ENCODE measurements around the gene FBXL19. TPM values are rescaled to one million over a fixed set of nuclear protein-coding genes. Genes with fewer than 3 reads are reported as not detected.

FBXL19 gene
- total and polyA plus RNA-seq, 2 of the 13 experiments (the other 11 are each of a cell fraction or from before 2014, with no cell fraction given), result 6.0 to 13.7 TPM

GRCh38 chr16:30896889-30897733, 26.3 kb upstream of the FBXL19 start (continued):
- no peak; the same call in 1 of the 2 replicates for TF ChIP-seq ETV5 (CRISPR knock-in tag; IDR thresholded peaks at IDR 0.05; ENCODE audit: borderline replicate concordance)
- TF ChIP-seq NFRKB (IDR thresholded peaks at IDR 0.05), result no peak
- TF ChIP-seq ZNF382 (CRISPR knock-in tag; IDR thresholded peaks at IDR 0.05; ENCODE audit: borderline replicate concordance), result no peak
- TF ChIP-seq SATB2 (CRISPR knock-in tag; IDR thresholded peaks at IDR 0.05), result no peak
- TF ChIP-seq KIAA2018 (CRISPR knock-in tag; IDR thresholded peaks at IDR 0.05; ENCODE audit: borderline replicate concordance), result no peak
- TF ChIP-seq ZNF280D (CRISPR knock-in tag; IDR thresholded peaks at IDR 0.05), result no peak
- no peak; the same call in 1 of the 2 replicates for TF ChIP-seq PHF8 (CRISPR knock-in tag; IDR thresholded peaks at IDR 0.05)
- no peak for TF ChIP-seq PITX1 (CRISPR knock-in tag; IDR thresholded peaks at IDR 0.05)
- 0 out of 2 replicates have a peak, but pooled peaks have one; percentile 24 for TF ChIP-seq JUN (CRISPR knock-in tag; IDR thresholded peaks at IDR 0.05)
- no peak for TF ChIP-seq ZBTB4 (CRISPR knock-in tag; IDR thresholded peaks at IDR 0.05; ENCODE audit: borderline replicate concordance)
- no peak; the same call in 1 of the 2 replicates for TF ChIP-seq ZNF451 (CRISPR knock-in tag; IDR thresholded peaks at IDR 0.05)
- TF ChIP-seq MTF2 (CRISPR knock-in tag; IDR thresholded peaks at IDR 0.05; ENCODE audit: borderline replicate concordance), result no peak
- TF ChIP-seq POGZ (CRISPR knock-in tag; IDR thresholded peaks at IDR 0.05), result peak; percentile 41; the same call in 1 of the 2 replicates
- TF ChIP-seq ZEB1 (IDR thresholded peaks at IDR 0.05; ENCODE audit: insufficient replicate concordance, low read depth), result no peak

Measured in HepG2 (cell line).